Right lobe of liver (tissue), 6 donors: ENCODE measurements around the gene INSYN1. TPM values are rescaled to one million over a fixed set of nuclear protein-coding genes. Genes with fewer than 3 reads are reported as not detected.

Experiments used
- ATAC-seq, 4 donors: fragments of 200-7000 bp; cut with Tn5 transposase; one replicate each; pipeline ENCODE4 v1.9.1; 2020; ENCODE audit warnings: mild to moderate bottlenecking in 4 of 4, moderate library complexity in 4 of 4
- DNase-seq, 3 donors: peaks; one replicate each; pipeline ENCODE4 v3.0.0-alpha.2; 2020
- H3K27ac ChIP-seq, 3 donors: fragments of 200-600 bp; one replicate each; pipeline ENCODE4 v1.8.0; 2022
- H3K27me3 ChIP-seq, 2 donors: fragments of 200-600 bp; one replicate each; pipeline ENCODE4 v1.8.0; 2022
- H3K36me3 ChIP-seq, 4 donors: fragments of 200-600 bp; sonication (generic) in 1 of 4; one replicate each; pipeline versions ENCODE4 v1.5.1 to v1.8.0; 2017 to 2022; ENCODE audit warnings: control low read depth in 1 of 4
- H3K4me1 ChIP-seq, 4 donors: fragments of 200-600 bp; sonication (generic) in 1 of 4; one replicate each; pipeline versions ENCODE4 v1.5.1 to v1.8.0; 2017 to 2022; ENCODE audit warnings: control low read depth in 1 of 4
- H3K4me3 ChIP-seq, 3 donors: fragments of 200-600 bp; one replicate each; pipeline ENCODE4 v1.8.0; 2022
- H3K9me3 ChIP-seq, 4 donors: fragments of 200-600 bp; sonication (generic) in 1 of 4; one replicate each; pipeline versions ENCODE4 v1.5.1 to v1.8.0; 2017 to 2022; ENCODE audit warnings: control low read depth in 1 of 4
- CTCF ChIP-seq, 4 donors: fragments of 200-600 bp in 3 of 4; fragments of 450-650 bp in 1 of 4; IDR thresholded peaks; one replicate each; pipeline versions ENCODE4 v1.5.1 to v1.8.0; 2016 to 2022; ENCODE audit warnings: antibody characterized with exemption in 4 of 4, mild to moderate bottlenecking in 2 of 4
- POLR2A ChIP-seq: fragments of 450-650 bp; IDR thresholded peaks from one replicate; pipeline ENCODE4 v1.6.1; 2017; ENCODE audit warnings: antibody characterized with exemption, mild to moderate bottlenecking
- WGBS: methylation state at CpG from one replicate; pipeline ENCODE4 v1.1.6; 2018; ENCODE audit warnings: low coverage, low lambda C conversion rate; ENCODE audit not compliant: insufficient coverage; ENCODE audit errors: missing lambda C conversion rate; 5-methylcytosine and 5-hydroxymethylcytosine counted together
- intact Hi-C, 2 donors: fragments of 100-400 bp; cut with DNase I; formaldehyde crosslinking; loops; one replicate each; pipeline versions ENCODE4 v1.11.2 to v1.14.1; 2022
- total RNA-seq, 6 experiments: library from RNA; depleted of rRNA in 2 of 6; stranded (reverse); fragments of >200 nt in 2 of 6; fragmentation: NEBNext Ultra II Directional in 3 of 6; extraction: Animal tissue kit (Norgen Biotek cat#: 25700) in 3 of 6; gene quantifications; one replicate each; pipeline versions ENCODE4 v1.1.0 to v1.2.4, GENCODE V29; 2016 to 2023
- donor health status: DM: no; HTN: yes; CAD: no.
- donor health status: DM: no; HTN: no; CAD: no.
- donor health status: DM: no; HTN: no; CAD: no.
- donor health status: DM: no; HTN: yes; CAD: no.
- donor health status: DM: no; HTN: yes; CAD: no.

The INSYN1 gene
- total RNA-seq, 6 experiments from 2014 or later = 0.25 to 0.68 (median 0.32) TPM

- H3K27me3 ChIP-seq = no peaks in the 10 kb centered on the region
- 20% methylated on average over 3 of the region's 9 CpGs for WGBS
- peaks cover 0 to 8% (median 0%) of the 10 kb centered on the region in 4 donors for H3K4me1 ChIP-seq
- no peak overlapping the region for H3K27ac ChIP-seq
- ATAC-seq (no peak), DNase-seq (no peak)
- H3K4me3 ChIP-seq = no peak overlapping the region
- H3K9me3 ChIP-seq = no peaks in the 10 kb centered on the region
- intact Hi-C loops = no loop called here
- H3K36me3 ChIP-seq = no peaks in the 10 kb centered on the region
- TF ChIP-seq CTCF (IDR thresholded peaks at IDR 0.05) = no peak
- no peak for TF ChIP-seq POLR2A
These were observed 1.6 kb downstream of the INSYN1 start for GRCh38 chr15:73751511-73751898.

- Histone ChIP-seq H3K27ac (no peak overlapping the region), H3K9me3 (no peaks in the 10 kb centered on the region), H3K4me3 (no peak overlapping the region), H3K27me3 (no peaks in the 10 kb centered on the region), H3K4me1 (peaks cover 0 to 8% (median 0%) of the 10 kb centered on the region in 4 donors), H3K36me3 (no peaks in the 10 kb centered on the region)
- intact Hi-C loops = no loop called here
- DNase-seq = no peak
- no peak for ATAC-seq
- WGBS = 83% methylated on average over 9 of the region's 20 CpGs
- TF ChIP-seq POLR2A (no peak), CTCF (IDR thresholded peaks at IDR 0.05) (no peak)
These were observed 2.2 kb downstream of the INSYN1 start for GRCh38 chr15:73750951-73751350.

- no peak for ATAC-seq
- Histone ChIP-seq H3K36me3 (no peaks in the 10 kb centered on the region), H3K4me1 (peaks cover 0 to 8% (median 0%) of the 10 kb centered on the region in 4 donors), H3K4me3 (no peak overlapping the region), H3K27ac (no peak overlapping the region), H3K9me3 (no peaks in the 10 kb centered on the region), H3K27me3 (no peaks in the 10 kb centered on the region)
- 20% methylated on average over 1 of the region's 4 CpGs for WGBS
- DNase-seq = no peak
- intact Hi-C loops = no loop called here
- TF ChIP-seq POLR2A (no peak), CTCF (IDR thresholded peaks at IDR 0.05) (no peak)
These were observed 2.7 kb downstream of the INSYN1 start for GRCh38 chr15:73750438-73750837.

- Histone ChIP-seq H3K36me3 (no peaks in the 10 kb centered on the region), H3K27ac (no peak overlapping the region), H3K27me3 (no peaks in the 10 kb centered on the region), H3K4me3 (no peak overlapping the region), H3K4me1 (peaks cover 0 to 8% (median 0%) of the 10 kb centered on the region in 4 donors), H3K9me3 (no peaks in the 10 kb centered on the region)
- no peak for TF ChIP-seq CTCF (IDR thresholded peaks at IDR 0.05)
- no peak for TF ChIP-seq POLR2A
- no peak for DNase-seq
- intact Hi-C loops = no loop called here
- ATAC-seq = no peak
- 80% methylated on average over 5 of the region's 5 CpGs for WGBS
These were observed 3.2 kb downstream of the INSYN1 start for GRCh38 chr15:73749971-73750370.

GRCh38 chr15:73749533-73749932 lies 3.6 kb downstream of the INSYN1 start:
- H3K36me3 ChIP-seq = no peaks in the 10 kb centered on the region
- no peak overlapping the region for H3K4me3 ChIP-seq
- H3K27me3 ChIP-seq = no peaks in the 10 kb centered on the region
- ATAC-seq = no peak
- no peak for TF ChIP-seq CTCF (IDR thresholded peaks at IDR 0.05)
- TF ChIP-seq POLR2A = no peak
- no peak overlapping the region for H3K27ac ChIP-seq
- DNase-seq = no peak
- no peaks in the 10 kb centered on the region for H3K9me3 ChIP-seq
- intact Hi-C loops = no loop called here
- WGBS = 75% methylated on average over 2 of the region's 5 CpGs
- peaks cover 0 to 8% (median 0%) of the 10 kb centered on the region in 4 donors for H3K4me1 ChIP-seq
